HEK293 (cell line): ENCODE measurements around the gene MAGI1.

Experiments
- CTCF ChIA-PET: fragments of 350-600 bp; formaldehyde crosslinking; extraction: SDS; loops from one replicate; lab custom pipeline; 2021; ENCODE audit warnings: antibody characterized with exemption; lab: Yijun Ruan, JAX
- POLR2A ChIA-PET: fragments of 300-600 bp; formaldehyde crosslinking; extraction: SDS; loops from one replicate; lab custom pipeline; 2020; ENCODE audit warnings: antibody characterized with exemption, inconsistent platforms; lab: Yijun Ruan, JAX
- H3K27ac ChIP-seq: fragments of 200-500 bp; sonication (Bioruptor generic); 2 replicates; pipeline ENCODE4 v1.5.1; 2014; ENCODE audit warnings: low read depth, low read length, control low read depth, inconsistent platforms; ENCODE audit errors: extremely low read depth
- H3K36me3 ChIP-seq, 2 experiments: fragments of 200-500 bp in 1 of 2; sonication (Bioruptor generic) in 1 of 2; 1 replicate in 1 of 2; 2 replicates in 1 of 2; pipeline ENCODE4 v1.5.1; 2014 to 2017; ENCODE audit warnings: inconsistent platforms in 2 of 2, low read length in 2 of 2; ENCODE audit not compliant: control insufficient read depth in 2 of 2, insufficient read depth in 1 of 2
- H3K4me1 ChIP-seq: fragments of 200-500 bp; sonication (Bioruptor generic); 2 replicates; pipeline ENCODE4 v1.5.1; 2014; ENCODE audit warnings: mild to moderate bottlenecking, low read length, inconsistent platforms; ENCODE audit not compliant: control insufficient read depth, insufficient read depth
- H3K4me3 ChIP-seq: 2 replicates; pipeline ENCODE4 v1.5.1; 2011; ENCODE audit warnings: low read depth, mild to moderate bottlenecking, control low read depth, low read length, moderate library complexity
- H3K9me3 ChIP-seq: fragments of 200-500 bp; sonication (Bioruptor generic); 2 replicates; pipeline ENCODE4 v1.5.1; 2014; ENCODE audit warnings: low read depth, low read length, inconsistent platforms; ENCODE audit not compliant: control insufficient read depth, insufficient read depth
- OVOL3 ChIP-seq: fragments of 450-650 bp; formaldehyde crosslinking; IDR thresholded peaks from 2 replicates; pipeline ENCODE4 v1.5.1; 2016; ENCODE audit warnings: missing biosample characterization, missing genetic modification characterization
- PATZ1 ChIP-seq: fragments of 450-650 bp; formaldehyde crosslinking; IDR thresholded peaks from 2 replicates; pipeline ENCODE4 v1.5.1; 2016; ENCODE audit warnings: missing biosample characterization, missing genetic modification characterization
- REST ChIP-seq: fragments of 450-650 bp; formaldehyde crosslinking; IDR thresholded peaks from 2 replicates; pipeline ENCODE4 v1.5.1; 2016; ENCODE audit warnings: missing biosample characterization, missing genetic modification characterization
- SALL2 ChIP-seq: fragments of 450-650 bp; formaldehyde crosslinking; IDR thresholded peaks from 2 replicates; pipeline ENCODE4 v1.5.0; 2017; ENCODE audit warnings: missing biosample characterization, mild to moderate bottlenecking, missing genetic modification characterization, borderline replicate concordance
- YY1 ChIP-seq: fragments of 450-650 bp; formaldehyde crosslinking; IDR thresholded peaks from 2 replicates; pipeline ENCODE4 v1.5.1; 2018; ENCODE audit warnings: missing biosample characterization, missing genetic modification characterization
- ZBTB10 ChIP-seq: fragments of 450-650 bp; formaldehyde crosslinking; IDR thresholded peaks from 2 replicates; pipeline ENCODE4 v1.5.1; 2016; ENCODE audit warnings: missing biosample characterization, missing genetic modification characterization
- ZBTB11 ChIP-seq: fragments of 450-650 bp; formaldehyde crosslinking; conservative IDR thresholded peaks from 2 replicates; pipeline ENCODE4 v1.5.1; 2016; ENCODE audit warnings: low read depth, missing biosample characterization, missing genetic modification characterization
- ZBTB49 ChIP-seq: fragments of 450-650 bp; formaldehyde crosslinking; IDR thresholded peaks from 2 replicates; pipeline ENCODE4 v1.5.1; 2016; ENCODE audit warnings: missing biosample characterization, missing genetic modification characterization, low read depth
- ZNF146 ChIP-seq: fragments of 450-650 bp; formaldehyde crosslinking; IDR thresholded peaks from 2 replicates; pipeline ENCODE4 v1.5.1; 2016; ENCODE audit warnings: missing biosample characterization, missing genetic modification characterization
- ZNF341 ChIP-seq: fragments of 450-650 bp; formaldehyde crosslinking; IDR thresholded peaks from 2 replicates; pipeline ENCODE4; 2016; ENCODE audit warnings: low read depth, missing biosample characterization, missing genetic modification characterization
- ZNF501 ChIP-seq: fragments of 450-650 bp; formaldehyde crosslinking; IDR thresholded peaks from 2 replicates; pipeline ENCODE4 v1.5.1; 2016; ENCODE audit warnings: missing biosample characterization, missing genetic modification characterization
- ZNF558 ChIP-seq: fragments of 450-650 bp; formaldehyde crosslinking; IDR thresholded peaks from 2 replicates; pipeline ENCODE4 v1.5.1; 2016; ENCODE audit warnings: missing biosample characterization, missing genetic modification characterization
- ZNF654 ChIP-seq: fragments of 450-650 bp; formaldehyde crosslinking; IDR thresholded peaks from 2 replicates; pipeline ENCODE4 v1.5.1; 2016; ENCODE audit warnings: low read depth, missing biosample characterization, missing genetic modification characterization
- ZSCAN16 ChIP-seq: fragments of 450-650 bp; formaldehyde crosslinking; IDR thresholded peaks from 2 replicates; pipeline ENCODE4 v1.5.1; 2016; ENCODE audit warnings: missing biosample characterization, missing genetic modification characterization
- ZSCAN18 ChIP-seq: fragments of 450-650 bp; formaldehyde crosslinking; IDR thresholded peaks from 2 replicates; pipeline ENCODE4 v1.5.1; 2016; ENCODE audit warnings: missing biosample characterization, missing genetic modification characterization

MAGI1 gene

GRCh38 chr3:65851827-65852226, 186.9 kb downstream of the MAGI1 start:
- Histone ChIP-seq H3K4me1 (0 out of 2 replicates have a peak, but pooled peaks cover 2% of the 10 kb centered on the region), H3K4me3 (no peak overlapping the region), H3K9me3 (no peaks in the 10 kb centered on the region), H3K36me3 (no peaks in the 10 kb centered on the region), H3K27ac (no peak overlapping the region)
- TF ChIP-seq YY1 (tag by site-specific recombination), result no peak
- no peak for TF ChIP-seq ZSCAN16 (tag by site-specific recombination)
- no peak for TF ChIP-seq ZNF654
- TF ChIP-seq PATZ1 (tag by site-specific recombination), result no peak
- no peak for TF ChIP-seq ZBTB49
- no peak for TF ChIP-seq ZNF501 (tag by site-specific recombination)
- no peak for TF ChIP-seq ZBTB11
- no peak for TF ChIP-seq OVOL3 (tag by site-specific recombination)
- TF ChIP-seq REST (tag by site-specific recombination), result no peak
- no peak for TF ChIP-seq ZNF146
- ChIA-PET POLR2A (no interaction called here), CTCF (no interaction called here)

GRCh38 chr3:65850261-65850660, 188.5 kb downstream of the MAGI1 start:
- H3K36me3 ChIP-seq, result no peaks in the 10 kb centered on the region
- H3K9me3 ChIP-seq, result no peaks in the 10 kb centered on the region
- H3K27ac ChIP-seq, result no peak overlapping the region
- ChIA-PET CTCF (no interaction called here), POLR2A (no interaction called here)
- 0 out of 2 replicates have a peak, but pooled peaks cover 2% of the 10 kb centered on the region for H3K4me1 ChIP-seq
- H3K4me3 ChIP-seq, result no peak overlapping the region
- no peak for TF ChIP-seq SALL2 (tag by site-specific recombination)
- TF ChIP-seq ZBTB10 (tag by site-specific recombination), result no peak
- no peak for TF ChIP-seq ZSCAN18 (tag by site-specific recombination)
- no peak for TF ChIP-seq ZNF341 (tag by site-specific recombination)
- TF ChIP-seq ZNF558 (tag by site-specific recombination), result no peak
